Sigmoid colon (tissue), 4 donors: ENCODE results near the gene ADGRG6.

Source experiments
- CTCF ChIP-seq, 4 experiments: fragments of 450-650 bp in 3 of 4; fragments of 200-600 bp in 1 of 4; IDR thresholded peaks; one replicate each; pipeline ENCODE4 v1.5.1; 2016 to 2019; ENCODE audit warnings: antibody characterized with exemption in 4 of 4, mild to moderate bottlenecking in 3 of 4, moderate library complexity in 2 of 4
- POLR2A ChIP-seq, 2 donors: fragments of 450-650 bp; IDR thresholded peaks; one replicate each; pipeline ENCODE4 v1.6.1; 2016; ENCODE audit warnings: antibody characterized with exemption in 2 of 2, mild to moderate bottlenecking in 2 of 2, moderate library complexity in 2 of 2
- POLR2AphosphoS5 ChIP-seq, 4 donors: sonication (generic); formaldehyde crosslinking; IDR thresholded peaks; one replicate each; pipeline ENCODE4 v1.6.1; 2017; ENCODE audit warnings: antibody characterized with exemption in 4 of 4

GRCh38 chr6:142398353-142398752 is 96.5 kb downstream of the ADGRG6 start:
- TF ChIP-seq CTCF (IDR thresholded peaks at IDR 0.05) = no peak
- TF ChIP-seq POLR2A (IDR thresholded peaks at IDR 0.05) = no peak
- no peak for TF ChIP-seq POLR2AphosphoS5 (IDR thresholded peaks at IDR 0.05)
